ENCODE data around the gene TBC1D21. TPM values are rescaled to one million over a fixed set of nuclear protein-coding genes. Genes with fewer than 3 reads are reported as not detected.
A peak's percentile ranks its signal among the peaks of the same experiment; 100 is the strongest.

The TBC1D21 gene
- polyA plus RNA-seq, 3 donors, result not detected

DNA sequence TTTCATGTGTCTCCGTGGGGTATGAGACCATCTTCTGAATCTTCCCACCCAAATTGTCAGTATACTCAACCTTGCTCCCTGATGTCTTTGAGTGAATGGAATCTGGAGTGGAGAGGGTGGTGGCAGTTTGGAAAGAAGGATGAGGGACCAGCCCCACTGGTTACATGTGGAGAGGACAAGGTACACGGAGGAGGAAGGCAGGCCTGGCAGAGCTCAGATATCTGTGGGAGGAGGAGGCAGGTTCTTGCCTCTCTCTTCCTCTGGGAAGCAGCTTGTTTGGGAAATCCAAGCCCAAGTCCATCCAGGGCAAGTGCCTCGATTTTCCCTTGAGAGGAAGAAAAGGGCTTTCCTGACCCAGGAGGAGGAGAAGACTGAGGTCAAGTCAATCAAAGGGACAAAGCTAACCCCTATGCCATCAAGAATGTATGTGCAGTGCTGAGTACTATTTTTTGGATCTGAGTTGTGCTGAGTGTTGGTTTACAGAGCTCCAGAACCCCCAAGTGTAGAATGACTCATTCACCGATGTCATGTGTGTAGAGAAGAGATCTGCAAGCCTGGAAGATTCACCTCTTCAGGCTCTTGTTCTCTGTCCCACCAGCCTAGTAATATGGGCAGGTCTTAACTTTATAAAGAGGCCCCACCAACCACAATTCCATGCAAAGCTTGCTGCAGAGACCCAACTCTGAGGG, 33.1 kb downstream of the TBC1D21 start:
- Mint-ChIP-seq H3K9me3 (no peaks in the 10 kb centered on the region), H3K27ac (peak overlapping the region in 3 of 7 donors; percentile 10 to 57 (median 33)), H3K27me3 (ENCODE audit: low read depth in 3 of 3) (peaks cover 5 to 9% (median 7%) of the 10 kb centered on the region in 3 donors), H3K4me1 (peaks cover 22% of the 10 kb centered on the region), H3K36me3 (no peaks in the 10 kb centered on the region), H3K4me3 (no peak overlapping the region)
- intact Hi-C loops (cut with micrococcal nuclease), result no loop called here
- Histone ChIP-seq H3K27ac (ENCODE audit: low read depth in 1 of 2, low read length in 2 of 2) (no peak overlapping the region), H3K79me2 (ENCODE audit: insufficient read depth, low read length) (no peaks in the 10 kb centered on the region), H3K27me3 (ENCODE audit: control insufficient read depth in 2 of 2, insufficient read depth in 2 of 2, low read length in 2 of 2) (no peaks in the 10 kb centered on the region), H3K4me3 (replicated peaks in 1 of 3; ENCODE audit: low read depth in 2 of 3, low read length in 3 of 3) (no peak overlapping the region), H3K4me1 (ENCODE audit: control insufficient read depth in 1 of 2, insufficient read depth in 2 of 2, low read length in 2 of 2) (peaks cover 0 to 11% of the 10 kb centered on the region in 2 donors), H3K9ac (ENCODE audit: insufficient read depth, low read length, poor library complexity, severe bottlenecking) (no peak overlapping the region), H2AFZ (ENCODE audit: insufficient read depth, low read depth, low read length, poor library complexity, severe bottlenecking) (no peak overlapping the region), H3K36me3 (replicated peaks in 1 of 2; ENCODE audit: control insufficient read depth in 1 of 2, insufficient read depth in 2 of 2, low read length in 2 of 2) (no peaks in the 10 kb centered on the region), H3K9me3 (replicated peaks in 1 of 2; ENCODE audit: control insufficient read depth in 1 of 2, insufficient read depth in 1 of 2, low read length in 2 of 2) (no peaks in the 10 kb centered on the region), H4K20me1 (ENCODE audit: insufficient read depth, low read length) (no peaks in the 10 kb centered on the region), H3K4me2 (replicated peaks; ENCODE audit: extremely low read depth, low read length, poor library complexity, severe bottlenecking) (no peak overlapping the region)
- DNase-seq, result no peak
- TF ChIP-seq, protein P1, sequence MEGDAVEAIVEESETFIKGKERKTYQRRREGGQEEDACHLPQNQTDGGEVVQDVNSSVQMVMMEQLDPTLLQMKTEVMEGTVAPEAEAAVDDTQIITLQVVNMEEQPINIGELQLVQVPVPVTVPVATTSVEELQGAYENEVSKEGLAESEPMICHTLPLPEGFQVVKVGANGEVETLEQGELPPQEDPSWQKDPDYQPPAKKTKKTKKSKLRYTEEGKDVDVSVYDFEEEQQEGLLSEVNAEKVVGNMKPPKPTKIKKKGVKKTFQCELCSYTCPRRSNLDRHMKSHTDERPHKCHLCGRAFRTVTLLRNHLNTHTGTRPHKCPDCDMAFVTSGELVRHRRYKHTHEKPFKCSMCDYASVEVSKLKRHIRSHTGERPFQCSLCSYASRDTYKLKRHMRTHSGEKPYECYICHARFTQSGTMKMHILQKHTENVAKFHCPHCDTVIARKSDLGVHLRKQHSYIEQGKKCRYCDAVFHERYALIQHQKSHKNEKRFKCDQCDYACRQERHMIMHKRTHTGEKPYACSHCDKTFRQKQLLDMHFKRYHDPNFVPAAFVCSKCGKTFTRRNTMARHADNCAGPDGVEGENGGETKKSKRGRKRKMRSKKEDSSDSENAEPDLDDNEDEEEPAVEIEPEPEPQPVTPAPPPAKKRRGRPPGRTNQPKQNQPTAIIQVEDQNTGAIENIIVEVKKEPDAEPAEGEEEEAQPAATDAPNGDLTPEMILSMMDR (IDR thresholded peaks at IDR 0.05), result no peak
- 100% methylated on average over 1 of the region's 4 CpGs for WGBS (ENCODE audit: insufficient coverage)

DNA sequence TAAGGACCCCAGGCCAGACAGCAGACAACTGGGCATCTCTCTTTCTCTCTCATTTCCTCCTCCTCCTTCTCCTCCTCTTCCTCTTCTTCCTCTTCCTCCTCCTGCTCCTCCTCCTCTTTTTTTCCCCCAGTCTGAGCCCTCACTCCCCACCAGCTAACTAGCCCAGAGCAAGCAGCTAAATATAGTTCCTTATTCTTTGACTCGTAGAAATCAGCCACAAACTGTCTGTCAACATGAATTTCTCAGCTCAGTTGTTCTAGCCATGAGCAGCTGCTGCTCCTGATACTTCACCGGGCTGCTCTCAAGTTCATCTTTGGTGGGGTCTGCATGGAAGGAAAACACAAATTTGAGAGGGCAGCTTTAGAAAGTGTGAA, 33.7 kb downstream of the TBC1D21 start:
- H3K36me3 Mint-ChIP-seq, result no peaks in the 10 kb centered on the region
- Histone ChIP-seq H3K4me1 (ENCODE audit: control insufficient read depth in 1 of 2, insufficient read depth in 2 of 2, low read length in 2 of 2) (peaks cover 0 to 11% of the 10 kb centered on the region in 2 donors), H3K27me3 (ENCODE audit: control insufficient read depth in 2 of 2, insufficient read depth in 2 of 2, low read length in 2 of 2) (no peaks in the 10 kb centered on the region), H3K9ac (ENCODE audit: insufficient read depth, low read length, poor library complexity, severe bottlenecking) (no peak overlapping the region), H3K27ac (ENCODE audit: low read depth in 1 of 2, low read length in 2 of 2) (peak overlapping the region in 1 of 2 donors; percentile 10), H3K36me3 (replicated peaks in 1 of 2; ENCODE audit: control insufficient read depth in 1 of 2, insufficient read depth in 2 of 2, low read length in 2 of 2) (no peaks in the 10 kb centered on the region), H3K79me2 (ENCODE audit: insufficient read depth, low read length) (no peaks in the 10 kb centered on the region), H2AFZ (ENCODE audit: insufficient read depth, low read depth, low read length, poor library complexity, severe bottlenecking) (peak overlapping the region; percentile 32), H3K4me3 (replicated peaks in 1 of 3; ENCODE audit: low read depth in 2 of 3, low read length in 3 of 3) (no peak overlapping the region), H3K4me2 (replicated peaks; ENCODE audit: extremely low read depth, low read length, poor library complexity, severe bottlenecking) (no peak overlapping the region), H3K9me3 (replicated peaks in 1 of 2; ENCODE audit: control insufficient read depth in 1 of 2, insufficient read depth in 1 of 2, low read length in 2 of 2) (no peaks in the 10 kb centered on the region), H4K20me1 (ENCODE audit: insufficient read depth, low read length) (no peaks in the 10 kb centered on the region)
- H3K27ac Mint-ChIP-seq, result peak overlapping the region in 5 of 7 donors; percentile 49 to 74 (median 52)
- DNase-seq, result peak in 1 of 3 donors; percentile 11
- intact Hi-C loops (cut with micrococcal nuclease), result no loop called here
- TF ChIP-seq, protein P1 (IDR thresholded peaks at IDR 0.05), result no peak
- H3K4me1 Mint-ChIP-seq, result peaks cover 22% of the 10 kb centered on the region
- peak overlapping the region in 1 of 2 donors; percentile 71 for H3K4me3 Mint-ChIP-seq
- H3K9me3 Mint-ChIP-seq, result no peaks in the 10 kb centered on the region
- peaks cover 5 to 9% (median 7%) of the 10 kb centered on the region in 3 donors for H3K27me3 Mint-ChIP-seq (ENCODE audit: low read depth in 3 of 3)
- 0% methylated on average over 2 of the region's 2 CpGs for WGBS (ENCODE audit: insufficient coverage)
